NT2/D1 (cell line): ENCODE data around the gene SMIM38.

ENCODE experiments used
- SUZ12 ChIP-seq: IDR thresholded peaks from 2 replicates; pipeline ENCODE4 v1.6.1; 2011; ENCODE audit not compliant: insufficient read length, insufficient read depth; ENCODE audit errors: extremely low read depth
- YY1 ChIP-seq: IDR thresholded peaks from 2 replicates; pipeline ENCODE4 v1.6.1; 2011; ENCODE audit not compliant: insufficient read length, insufficient read depth
- ZNF274 ChIP-seq: IDR thresholded peaks from 2 replicates; pipeline ENCODE4 v1.6.1; 2011; ENCODE audit warnings: mild to moderate bottlenecking, low read depth, low read length

DNA sequence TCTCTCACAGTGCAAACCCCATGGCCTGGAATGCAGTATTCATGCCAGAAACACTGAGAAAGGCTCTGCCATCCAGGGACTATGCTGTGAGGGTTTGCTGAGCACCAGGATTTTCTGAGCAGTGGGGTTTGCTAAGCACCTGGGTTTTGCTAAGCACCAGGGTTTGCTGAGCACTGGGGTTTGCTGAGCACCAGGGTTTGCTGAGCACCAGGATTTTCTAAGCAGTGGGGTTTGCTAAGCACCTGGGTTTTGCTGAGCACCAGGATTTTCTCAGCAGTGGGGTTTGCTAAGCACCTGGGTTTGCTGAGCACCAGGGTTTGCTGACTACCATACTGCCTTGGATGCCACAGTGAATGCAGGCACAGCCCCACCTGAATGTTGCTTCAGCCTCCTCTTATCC lies 48.3 kb upstream of the SMIM38 start:
- TF ChIP-seq YY1, result no peak
- no peak for TF ChIP-seq SUZ12
- no peak for TF ChIP-seq ZNF274
